NAMALWA (cell line): ENCODE results near the gene SRGN.
A peak's percentile ranks its signal among the peaks of the same experiment; 100 is the strongest.

ENCODE experiments used
- DNase-seq: peaks from one replicate; pipeline ENCODE4 v3.0.0-alpha.2; 2015; ENCODE audit warnings: low spot score

Gene SRGN

DNA sequence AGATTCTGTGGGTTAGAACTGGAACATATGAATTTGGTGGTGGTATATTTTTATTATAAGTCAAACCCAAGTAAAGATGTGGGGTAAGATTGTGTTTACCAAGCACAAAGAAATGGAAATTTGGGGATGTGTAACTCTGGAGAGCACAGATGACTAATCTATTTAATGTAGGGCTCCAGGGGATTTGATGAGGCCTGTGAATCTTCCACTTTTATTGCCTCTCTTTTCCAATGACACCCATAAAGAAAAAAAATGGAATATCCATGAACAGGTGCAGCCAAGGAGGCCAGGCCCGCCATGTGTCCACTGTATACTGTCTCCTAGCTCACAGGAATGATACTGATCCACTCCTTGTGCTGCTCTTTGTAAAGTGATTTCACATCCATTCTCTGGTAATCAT, 2.8 kb downstream of the SRGN start:
- no peak for DNase-seq

DNA sequence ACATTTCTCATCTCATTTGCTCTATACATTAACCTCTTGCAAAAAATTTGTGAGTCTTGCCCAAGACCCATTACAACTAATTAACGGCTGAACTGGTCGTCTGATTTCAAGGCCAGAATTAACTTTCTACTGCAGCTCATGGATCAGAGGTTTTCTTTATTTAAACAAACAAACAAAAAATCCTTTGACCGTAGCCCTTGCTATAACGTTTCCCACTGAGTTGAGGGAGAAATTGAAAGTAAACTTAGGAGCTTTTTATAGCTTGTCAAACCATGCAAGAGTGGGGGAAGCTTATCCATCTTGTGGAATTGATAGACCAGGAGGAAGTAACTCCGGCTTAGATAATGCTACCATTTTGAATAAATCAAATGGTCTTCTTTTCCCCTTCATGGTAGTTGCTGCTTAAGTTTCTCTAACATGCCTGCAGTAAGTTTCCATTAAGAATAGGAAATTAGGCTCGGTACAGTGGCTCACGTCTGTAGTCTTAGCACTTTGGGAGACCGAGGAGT, 3.3 kb downstream of the SRGN start:
- DNase-seq: no peak

GRCh38 chr10:69092959-69093850, 5.3 kb downstream of the SRGN start:
- DNase-seq: peak; percentile 92

DNA sequence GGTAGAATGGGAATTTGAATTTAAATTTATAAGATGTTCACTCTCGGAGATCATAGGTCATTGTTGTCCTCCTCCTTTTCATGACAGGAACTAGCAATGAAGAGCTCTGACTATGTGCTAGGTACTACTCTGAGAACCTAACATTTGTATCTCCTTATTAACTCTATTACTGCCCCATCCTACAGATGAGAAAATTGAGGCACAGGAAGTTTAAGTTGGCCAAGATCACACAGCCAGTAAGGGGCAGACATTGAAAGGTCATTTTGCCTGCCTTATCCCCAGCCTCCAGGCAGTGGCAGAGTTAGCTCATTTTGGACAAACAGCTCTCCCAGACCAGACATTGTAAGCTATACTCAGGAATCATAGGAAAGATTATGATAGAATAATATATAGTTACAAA, 6.0 kb downstream of the SRGN start:
- no peak for DNase-seq

GRCh38 chr10:69096045-69096444, 8.1 kb downstream of the SRGN start:
- DNase-seq: no peak

GRCh38 chr10:69097729-69098128, 9.8 kb downstream of the SRGN start:
- DNase-seq: no peak

GRCh38 chr10:69100136-69100872, 12.4 kb downstream of the SRGN start:
- DNase-seq: no peak

- no peak for DNase-seq
Measured at GRCh38 chr10:69101451-69102095, 13.7 kb downstream of the SRGN start.

DNA sequence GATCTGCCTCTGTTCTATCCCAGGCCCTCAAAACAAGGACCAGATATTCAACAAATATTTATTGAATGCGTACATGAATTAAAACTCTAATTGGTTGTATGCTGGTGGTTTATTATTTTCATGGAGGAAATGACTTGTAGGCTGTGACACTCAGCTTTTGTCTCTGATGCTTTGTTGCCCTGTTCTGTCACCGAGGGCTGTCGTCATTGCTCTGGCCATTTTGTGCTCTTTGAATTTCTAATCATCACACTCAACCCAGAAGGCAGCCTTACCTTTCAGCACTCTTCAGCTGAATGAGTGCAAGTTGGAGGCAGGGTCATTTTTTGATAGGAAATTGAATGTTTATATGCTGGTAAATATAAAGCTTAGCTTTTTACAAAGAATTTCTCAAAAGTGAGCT, 14.5 kb downstream of the SRGN start:
- no peak for DNase-seq

GRCh38 chr10:69103784-69104183, 15.9 kb downstream of the SRGN start:
- no peak for DNase-seq

DNA sequence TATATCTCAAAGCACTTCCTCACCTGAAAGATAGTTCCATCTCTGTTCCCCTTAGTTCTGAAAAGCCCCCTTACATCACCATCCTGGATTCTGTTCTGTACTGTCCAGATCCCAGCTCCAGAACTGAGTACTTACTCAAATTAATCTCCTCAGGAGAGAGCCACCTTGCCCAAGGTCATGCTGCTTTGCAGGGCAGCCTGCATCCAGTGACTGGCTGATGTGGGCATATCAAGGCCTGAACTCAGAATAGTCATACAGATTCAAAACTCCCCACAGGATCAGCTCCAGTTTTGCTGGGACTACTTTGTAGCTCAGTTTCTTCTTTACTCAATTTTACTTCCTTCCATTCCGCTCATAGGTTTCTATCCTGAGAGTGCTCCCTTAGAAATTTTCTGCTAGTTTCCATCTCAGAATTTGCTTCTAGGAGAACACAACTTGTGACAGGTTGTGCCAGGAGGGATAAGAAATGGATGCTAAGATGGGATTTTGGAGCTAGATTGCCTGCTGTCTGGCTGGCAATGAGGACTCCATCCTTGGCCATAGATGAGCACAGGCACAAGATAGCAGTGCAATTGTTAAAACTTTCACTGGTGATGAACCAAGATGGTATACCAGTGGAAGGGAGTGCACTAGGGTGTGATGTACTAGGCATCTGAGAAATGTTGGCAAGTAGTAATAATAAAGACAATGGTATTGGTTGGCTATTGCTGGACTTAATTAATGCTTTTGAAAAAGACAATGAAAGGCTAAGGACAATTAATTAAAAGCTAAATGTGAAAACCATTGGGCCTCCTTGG, 17.3 kb downstream of the SRGN start:
- no peak for DNase-seq

DNA sequence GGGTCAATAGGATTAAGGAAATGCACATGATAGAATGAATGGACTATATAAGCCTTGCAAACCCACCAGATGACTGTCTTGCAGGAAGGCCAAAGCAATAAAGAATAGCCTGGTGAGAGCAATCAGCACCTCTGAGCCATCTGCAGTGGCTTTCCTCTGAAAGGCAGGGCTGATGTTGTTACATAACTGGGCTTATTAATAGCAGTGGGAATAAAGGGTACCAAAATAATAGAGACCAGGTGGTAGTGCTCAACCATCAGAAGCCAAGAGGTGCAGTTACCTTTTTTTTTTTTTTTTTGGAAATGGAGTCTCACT, 19.2 kb downstream of the SRGN start:
- DNase-seq: no peak

GRCh38 chr10:69107699-69108098, 19.8 kb downstream of the SRGN start:
- DNase-seq: no peak

- no peak for DNase-seq
Measured at GRCh38 chr10:69119896-69120295, 32.0 kb downstream of the SRGN start.

- no peak for DNase-seq
Measured at GRCh38 chr10:69123306-69123746, 35.4 kb downstream of the SRGN start.

- DNase-seq: peak; percentile 98
Measured at GRCh38 chr10:69123747-69124562, 36.1 kb downstream of the SRGN start, which contains the start of gene VPS26A. VPS26A (plus strand) TSS chr10:69124178; CDS start chr10:69124278, 100 bp downstream.

DNA sequence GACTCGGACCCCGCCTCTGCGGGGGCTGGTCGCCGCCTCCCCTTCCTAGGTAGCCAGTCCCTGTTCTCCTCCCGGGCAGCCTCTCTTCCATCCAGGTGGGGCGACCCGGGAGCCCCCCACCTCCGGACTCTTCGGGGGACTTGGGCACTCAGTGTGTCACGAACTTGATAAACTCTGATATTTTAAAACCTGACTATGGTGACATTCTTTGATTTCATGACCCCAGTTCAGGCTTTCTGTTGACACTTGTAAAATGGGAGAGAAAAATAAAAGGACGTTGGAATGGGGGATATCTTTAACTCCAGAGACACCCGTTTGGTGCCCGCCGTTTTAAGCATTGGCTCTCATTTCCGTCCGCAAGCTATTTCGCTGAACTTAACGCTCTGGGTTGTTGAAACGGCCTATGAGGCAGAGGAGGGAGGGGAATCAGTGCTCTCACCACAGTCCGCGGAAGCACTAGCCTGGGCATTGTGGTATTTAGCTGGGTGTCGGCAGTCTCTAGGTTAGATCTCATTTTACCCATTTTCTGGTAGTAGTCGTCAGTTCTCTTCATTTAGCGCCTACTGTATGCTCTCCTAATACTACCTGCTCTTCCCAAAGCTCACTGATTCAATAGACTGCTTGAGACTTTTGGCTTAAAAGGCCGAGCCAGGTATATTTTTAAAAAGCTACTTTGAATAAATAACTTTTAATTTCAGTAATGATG, 36.8 kb downstream of the SRGN start:
- peak; percentile 76 for DNase-seq

DNA sequence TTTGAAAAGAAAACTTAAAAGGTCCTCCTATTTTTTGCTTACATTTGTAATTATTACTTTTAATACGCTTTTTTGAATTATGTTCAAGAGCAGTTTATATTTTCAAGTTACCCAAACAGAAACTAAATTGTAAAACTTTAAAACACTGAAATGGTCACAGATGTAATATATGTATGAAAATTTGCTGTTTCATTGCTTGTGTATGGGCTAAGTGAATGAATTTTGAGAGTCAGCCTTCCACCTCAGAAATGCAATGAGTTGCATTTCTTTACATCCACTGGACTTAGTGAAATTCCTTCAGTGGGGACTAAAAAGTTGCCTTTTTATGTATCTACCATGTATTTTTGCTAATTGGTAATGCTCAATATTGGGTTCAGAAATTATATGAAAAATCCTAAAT, 37.7 kb downstream of the SRGN start:
- no peak for DNase-seq

DNA sequence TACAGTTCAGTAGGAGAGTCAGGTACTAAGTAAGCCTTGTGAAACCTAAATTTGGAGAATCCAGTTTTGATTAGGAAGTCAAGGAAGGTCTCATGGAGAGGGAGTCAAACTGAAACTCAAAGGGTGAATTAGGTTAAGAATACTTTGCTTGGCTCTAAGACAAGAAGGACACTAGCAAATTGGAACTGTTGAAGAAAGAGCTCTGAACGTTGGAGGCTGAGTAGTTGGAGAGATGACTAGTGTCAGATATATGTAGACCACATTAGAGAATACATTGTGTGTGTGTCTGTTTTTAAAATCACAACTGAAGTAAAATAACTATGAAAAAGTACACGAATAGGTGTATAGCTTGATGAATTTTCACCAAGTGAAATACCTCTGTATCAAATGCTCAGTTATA, 42.3 kb downstream of the SRGN start:
- no peak for DNase-seq

DNA sequence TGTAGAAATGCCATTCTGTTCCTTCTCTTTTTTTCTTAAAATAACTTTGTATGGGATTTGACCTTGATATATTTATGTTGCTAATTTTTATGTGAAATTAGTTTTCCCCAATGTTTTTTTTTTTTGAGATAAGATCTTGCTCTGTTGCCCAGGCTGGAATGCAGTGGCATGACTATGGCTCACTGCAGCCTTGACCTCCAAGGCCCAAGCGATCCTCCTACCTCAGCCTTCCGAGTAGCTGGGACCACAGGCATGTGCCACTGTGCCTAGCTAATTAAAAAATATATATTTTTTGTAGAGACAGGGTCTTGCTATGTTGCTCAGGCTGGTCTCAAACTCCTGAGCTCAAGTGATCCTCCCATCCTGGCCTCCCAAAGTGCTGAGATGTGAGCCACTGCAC, 52.1 kb downstream of the SRGN start:
- no peak for DNase-seq
